Activated CD4-positive, alpha-beta T cell treated with anti-CD3 and anti-CD28 coated beads, Interleukin-2, amount 10 ng/mL, durations not matched to agents 24 days and 14 days (primary cell): ENCODE results near the gene KCTD6. TPM values are rescaled to one million over a fixed set of nuclear protein-coding genes. Genes with fewer than 3 reads are reported as not detected.
A peak's percentile ranks its signal among the peaks of the same experiment; 100 is the strongest.

ENCODE experiments used
- DNase-seq: peaks from one replicate; pipeline ENCODE4 v3.0.0; 2022
- H3K27ac Mint-ChIP-seq: one replicate; pipeline ENCODE4 v1.8.0; 2022; ENCODE audit warnings: mild to moderate bottlenecking, mixed read lengths
- H3K27me3 Mint-ChIP-seq: one replicate; pipeline ENCODE4 v1.8.0; 2022; ENCODE audit warnings: mixed read lengths
- H3K36me3 Mint-ChIP-seq: one replicate; pipeline ENCODE4 v1.8.0; 2022; ENCODE audit warnings: low read depth, mild to moderate bottlenecking, mixed read lengths
- H3K4me1 Mint-ChIP-seq: one replicate; pipeline ENCODE4 v1.8.0; 2021; ENCODE audit warnings: mixed read lengths
- H3K4me3 Mint-ChIP-seq: one replicate; pipeline ENCODE4 v1.8.0; 2022; ENCODE audit warnings: mild to moderate bottlenecking, moderate library complexity, mixed read lengths
- H3K9me3 Mint-ChIP-seq: one replicate; pipeline ENCODE4 v1.8.0; 2021; ENCODE audit warnings: mixed read lengths
- intact Hi-C: fragments of 100-400 bp; cut with micrococcal nuclease; formaldehyde crosslinking; loops from one replicate; pipeline ENCODE4 v1.15.1; 2023
- total RNA-seq: library from RNA; stranded (reverse); gene quantifications from 2 replicates; pipeline ENCODE4 v1.2.3, GENCODE V29; 2022

Gene KCTD6
- total RNA-seq, 1 donor from 2014 or later, result 6.3 TPM

DNA sequence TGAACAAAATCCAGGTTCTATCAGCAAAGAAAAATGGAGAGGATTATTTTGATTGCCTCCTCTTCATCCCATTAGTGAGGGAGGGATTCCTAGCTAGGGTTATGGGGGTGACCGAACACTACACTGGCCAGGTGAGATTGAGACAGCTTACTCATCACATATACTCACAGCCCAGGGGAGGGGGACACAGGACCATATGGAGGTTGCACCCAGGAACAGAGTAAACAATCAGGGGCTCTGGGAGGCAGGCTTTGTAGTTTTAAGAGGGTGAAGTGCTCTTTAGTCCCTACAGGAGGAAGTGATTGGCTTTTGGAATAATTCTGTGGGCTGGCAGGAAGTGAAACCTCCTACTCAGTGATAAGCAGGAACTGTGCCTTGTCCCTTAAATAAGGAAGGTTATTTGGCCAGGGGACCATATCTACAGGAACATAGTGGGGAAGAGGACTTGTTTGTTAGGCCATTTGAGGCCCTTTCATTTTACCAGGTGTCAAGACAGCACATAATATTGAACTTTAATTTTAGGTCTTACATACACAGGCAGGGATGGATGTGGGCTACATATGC lies 17.5 kb upstream of the KCTD6 start:
- H3K4me3 Mint-ChIP-seq, result no peak overlapping the region
- H3K4me1 Mint-ChIP-seq, result peaks cover 45% of the 10 kb centered on the region
- H3K27me3 Mint-ChIP-seq, result peaks cover 17% of the 10 kb centered on the region

DNA sequence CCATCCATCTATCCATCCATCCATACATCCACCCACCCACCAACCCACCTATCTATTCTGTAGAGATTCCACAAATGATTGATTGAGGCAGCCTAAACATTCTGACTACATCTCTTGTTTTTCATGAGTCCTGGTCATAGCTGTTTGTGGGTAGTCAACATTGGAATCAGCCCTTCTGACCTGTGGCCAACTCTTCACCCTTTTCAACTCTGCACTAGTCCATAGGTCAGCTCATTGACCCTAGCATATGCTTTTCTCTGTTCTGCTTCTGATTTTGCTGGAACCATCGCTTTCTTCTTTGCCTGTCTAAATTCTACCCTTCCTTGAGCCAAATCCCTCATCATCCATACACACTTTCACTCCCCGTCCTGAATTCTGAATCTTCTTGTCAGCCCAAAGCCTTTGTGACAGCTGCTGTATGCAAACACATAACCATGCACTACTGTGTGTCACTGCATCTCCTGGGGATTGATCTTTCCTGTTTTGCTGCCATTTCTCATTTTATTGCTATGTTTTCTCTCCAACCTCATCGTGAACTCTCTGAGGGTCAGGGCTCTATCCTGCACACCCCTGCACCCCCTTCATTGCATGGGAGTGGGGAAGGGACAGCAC lies 16.8 kb upstream of the KCTD6 start:
- no peaks in the 10 kb centered on the region for H3K36me3 Mint-ChIP-seq
- H3K4me3 Mint-ChIP-seq, result no peak overlapping the region
- no peak for DNase-seq
- peaks cover 43% of the 10 kb centered on the region for H3K4me1 Mint-ChIP-seq
- H3K27ac Mint-ChIP-seq, result no peak overlapping the region
- no peaks in the 10 kb centered on the region for H3K9me3 Mint-ChIP-seq
- peaks cover 21% of the 10 kb centered on the region for H3K27me3 Mint-ChIP-seq
- intact Hi-C loops, result loop anchor here (5.0 kb wide), 1 partner anchor 153 kb away; no protein-coding TSS in a partner anchor

More for the DNA sequence above, 17.5 kb upstream of the KCTD6 start:
- DNase-seq, result no peak
- no peaks in the 10 kb centered on the region for H3K36me3 Mint-ChIP-seq
- intact Hi-C loops, result loop anchor here (5.0 kb wide), 1 partner anchor 152 kb away; no protein-coding TSS in a partner anchor
- no peak overlapping the region for H3K27ac Mint-ChIP-seq
- no peaks in the 10 kb centered on the region for H3K9me3 Mint-ChIP-seq

DNA sequence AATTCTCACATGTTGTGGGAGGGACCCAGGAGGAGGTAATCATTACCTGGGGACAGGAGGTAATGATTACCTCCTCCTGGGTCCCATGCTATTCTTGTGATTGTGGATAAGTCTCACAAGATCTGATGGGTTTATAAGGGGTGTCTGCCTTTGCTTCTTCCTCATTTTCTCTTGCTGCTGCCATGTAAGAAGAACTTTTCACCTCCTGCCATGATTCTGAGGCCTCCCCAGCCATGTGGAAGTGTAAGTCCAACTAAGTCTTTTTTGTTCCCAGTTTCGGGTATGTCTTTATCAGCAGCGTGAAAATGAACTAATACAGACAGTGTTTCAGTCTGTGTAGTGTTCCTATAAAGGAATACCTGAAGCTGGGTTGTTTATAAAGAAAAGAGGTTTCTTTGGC lies 13.1 kb upstream of the KCTD6 start:
- peaks cover 19% of the 10 kb centered on the region for H3K4me1 Mint-ChIP-seq
- H3K9me3 Mint-ChIP-seq, result no peaks in the 10 kb centered on the region
- peaks cover 38% of the 10 kb centered on the region for H3K27me3 Mint-ChIP-seq
- no peaks in the 10 kb centered on the region for H3K36me3 Mint-ChIP-seq
- H3K4me3 Mint-ChIP-seq, result no peak overlapping the region
- H3K27ac Mint-ChIP-seq, result no peak overlapping the region
- DNase-seq, result no peak
- intact Hi-C loops, result no loop called here

DNA sequence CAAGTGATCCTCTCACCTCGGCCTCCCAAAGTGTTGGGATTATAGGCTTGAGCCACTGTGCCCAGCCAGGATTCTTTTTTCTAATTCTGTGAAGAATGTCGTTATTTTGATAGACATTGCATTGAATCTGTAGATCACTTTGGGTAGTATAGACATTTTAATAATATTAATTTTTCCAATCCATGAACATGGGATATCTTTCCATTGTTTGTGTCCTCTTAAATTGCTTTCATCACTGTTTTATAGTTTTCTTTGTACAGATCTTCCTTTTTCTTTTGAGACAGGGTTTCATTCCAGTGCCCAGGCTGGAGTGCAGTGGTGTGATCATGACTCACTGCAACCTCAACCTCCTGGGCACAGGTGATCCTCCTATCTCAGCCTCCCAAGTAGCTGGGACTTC lies 11.6 kb upstream of the KCTD6 start:
- Mint-ChIP-seq H3K9me3 (no peaks in the 10 kb centered on the region), H3K4me1 (peaks cover 4% of the 10 kb centered on the region), H3K27me3 (peaks cover 46% of the 10 kb centered on the region), H3K4me3 (no peak overlapping the region), H3K36me3 (no peaks in the 10 kb centered on the region), H3K27ac (no peak overlapping the region)
- intact Hi-C loops, result no loop called here
- DNase-seq, result no peak

DNA sequence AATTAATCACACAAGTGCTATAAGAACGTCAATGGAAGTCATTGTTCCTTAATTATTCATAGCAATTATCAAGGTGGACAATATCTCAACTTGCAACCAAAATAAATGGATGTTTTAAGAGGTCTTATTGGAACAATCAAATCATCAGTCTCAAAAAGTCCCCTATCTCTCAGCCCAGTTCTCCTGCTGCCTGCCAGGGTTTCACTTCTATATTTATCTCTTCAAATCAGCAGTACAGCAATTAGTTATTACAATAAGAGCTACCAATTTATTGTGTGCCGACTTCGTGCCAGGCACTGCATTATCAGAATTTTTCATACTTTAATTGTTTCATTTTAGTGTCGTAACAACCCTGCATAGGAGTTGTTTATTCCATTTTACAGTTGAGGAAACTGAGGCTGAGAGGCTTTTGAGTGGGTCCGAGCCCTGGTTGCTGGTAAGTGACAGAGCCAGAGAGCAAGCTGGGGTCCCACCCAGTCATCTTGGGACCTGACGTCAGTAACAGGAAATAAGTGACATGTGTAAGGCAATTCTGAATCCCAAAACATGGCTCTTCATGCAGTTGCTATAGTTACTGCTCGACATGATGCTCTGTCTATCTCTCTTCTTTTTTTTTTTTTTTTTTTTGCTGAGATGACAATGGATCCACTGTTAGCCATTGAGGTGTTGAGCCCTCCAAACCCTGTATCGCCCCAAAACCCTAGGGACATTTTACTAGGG lies 8.8 kb upstream of the KCTD6 start:
- intact Hi-C loops, result no loop called here
- H3K4me1 Mint-ChIP-seq, result peaks cover 4% of the 10 kb centered on the region
- no peaks in the 10 kb centered on the region for H3K9me3 Mint-ChIP-seq
- H3K27me3 Mint-ChIP-seq, result peaks cover 64% of the 10 kb centered on the region
- H3K36me3 Mint-ChIP-seq, result no peaks in the 10 kb centered on the region
- no peak overlapping the region for H3K27ac Mint-ChIP-seq
- H3K4me3 Mint-ChIP-seq, result no peak overlapping the region
- DNase-seq, result no peak

DNA sequence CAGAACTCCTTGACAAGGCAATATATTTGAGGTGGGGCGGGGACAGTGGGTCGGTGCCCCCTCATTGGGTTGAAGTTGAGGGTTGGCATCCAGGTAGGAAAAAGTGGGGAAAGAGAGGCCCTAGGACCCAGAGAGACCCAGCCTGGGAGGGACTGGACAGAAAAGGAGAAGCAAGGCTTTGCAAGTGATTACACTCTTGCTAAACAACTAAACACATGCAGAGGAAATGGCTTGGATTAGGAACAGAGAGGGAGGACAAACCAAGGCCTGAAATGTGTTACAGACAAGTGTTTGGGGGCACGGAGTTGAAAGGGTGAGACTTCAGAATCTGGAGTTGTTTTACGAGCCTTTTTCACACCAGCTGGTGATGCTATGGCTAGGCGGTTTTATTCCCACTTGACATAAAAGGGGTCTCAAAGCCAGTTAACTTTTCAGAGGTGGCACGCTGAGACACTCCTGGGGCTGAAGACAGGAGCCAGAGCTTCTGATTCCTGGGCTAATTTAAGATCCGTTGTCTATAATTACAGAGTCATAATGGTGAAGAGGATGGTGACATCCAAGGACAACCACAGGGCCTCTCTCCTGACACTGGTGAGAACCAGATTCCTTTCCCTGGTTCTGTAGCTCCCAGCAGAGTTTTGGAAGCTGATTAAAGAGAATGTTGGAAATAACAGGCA lies 7.7 kb upstream of the KCTD6 start:
- H3K4me1 Mint-ChIP-seq, result peaks cover 4% of the 10 kb centered on the region
- intact Hi-C loops, result no loop called here
- H3K4me3 Mint-ChIP-seq, result no peak overlapping the region
- peaks cover 65% of the 10 kb centered on the region for H3K27me3 Mint-ChIP-seq
- H3K9me3 Mint-ChIP-seq, result no peaks in the 10 kb centered on the region
- no peak overlapping the region for H3K27ac Mint-ChIP-seq
- no peaks in the 10 kb centered on the region for H3K36me3 Mint-ChIP-seq
- no peak for DNase-seq

DNA sequence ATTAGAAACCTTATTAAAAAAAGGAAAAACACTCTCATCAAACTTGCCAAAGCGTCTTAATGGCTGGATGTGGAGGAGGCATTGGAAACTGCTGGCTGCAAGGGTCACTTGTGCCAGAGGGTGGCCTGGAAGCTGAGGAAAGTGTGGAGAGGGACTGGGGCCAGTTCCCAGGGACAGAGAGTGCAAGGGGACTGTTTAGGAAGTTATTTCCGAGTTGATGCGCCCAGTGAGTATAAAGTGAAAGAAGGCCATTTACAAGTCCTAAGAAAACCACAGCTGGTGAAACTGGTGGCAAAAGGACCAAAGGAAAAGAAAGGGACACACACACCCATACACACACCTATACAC lies 7.2 kb upstream of the KCTD6 start:
- peaks cover 65% of the 10 kb centered on the region for H3K27me3 Mint-ChIP-seq
- no peak for DNase-seq
- H3K4me1 Mint-ChIP-seq, result peaks cover 4% of the 10 kb centered on the region
- H3K27ac Mint-ChIP-seq, result no peak overlapping the region
- intact Hi-C loops, result no loop called here
- no peak overlapping the region for H3K4me3 Mint-ChIP-seq
- no peaks in the 10 kb centered on the region for H3K36me3 Mint-ChIP-seq
- no peaks in the 10 kb centered on the region for H3K9me3 Mint-ChIP-seq

DNA sequence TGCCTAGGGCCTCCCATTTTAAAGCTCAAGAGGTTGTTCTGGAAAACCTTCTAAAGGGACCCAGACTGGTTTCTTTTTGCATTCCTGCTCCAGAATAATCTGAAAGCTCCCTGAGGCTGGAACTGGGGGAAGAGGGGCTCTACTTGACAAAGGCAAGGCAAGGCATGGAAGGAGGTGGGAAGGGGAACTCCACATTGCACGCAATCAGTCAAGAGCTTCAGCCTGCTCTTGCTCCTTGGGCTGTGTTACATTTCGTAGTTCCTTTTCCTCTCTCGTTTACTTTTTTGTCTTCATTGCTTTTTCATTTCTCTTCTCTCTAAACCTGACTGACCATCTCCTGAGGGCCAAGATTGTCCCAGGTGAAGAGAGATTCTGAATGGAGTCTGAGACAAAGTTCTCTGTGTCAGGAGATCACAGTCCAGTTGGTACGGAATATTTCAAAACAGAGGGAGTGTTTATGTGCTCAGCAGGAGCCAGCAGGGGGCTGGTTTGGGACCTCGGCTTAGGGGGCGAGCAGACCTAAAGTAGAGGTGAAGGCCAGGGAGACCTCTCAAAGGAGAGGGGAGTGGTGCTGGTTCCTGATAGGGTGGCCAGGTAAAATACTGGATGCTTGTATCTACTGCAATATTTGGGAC lies 6.0 kb upstream of the KCTD6 start:
- DNase-seq, result no peak
- Mint-ChIP-seq H3K27me3 (peaks cover 64% of the 10 kb centered on the region), H3K9me3 (no peaks in the 10 kb centered on the region), H3K4me1 (peaks cover 7% of the 10 kb centered on the region), H3K36me3 (no peaks in the 10 kb centered on the region), H3K4me3 (no peak overlapping the region), H3K27ac (no peak overlapping the region)
- intact Hi-C loops, result no loop called here

DNA sequence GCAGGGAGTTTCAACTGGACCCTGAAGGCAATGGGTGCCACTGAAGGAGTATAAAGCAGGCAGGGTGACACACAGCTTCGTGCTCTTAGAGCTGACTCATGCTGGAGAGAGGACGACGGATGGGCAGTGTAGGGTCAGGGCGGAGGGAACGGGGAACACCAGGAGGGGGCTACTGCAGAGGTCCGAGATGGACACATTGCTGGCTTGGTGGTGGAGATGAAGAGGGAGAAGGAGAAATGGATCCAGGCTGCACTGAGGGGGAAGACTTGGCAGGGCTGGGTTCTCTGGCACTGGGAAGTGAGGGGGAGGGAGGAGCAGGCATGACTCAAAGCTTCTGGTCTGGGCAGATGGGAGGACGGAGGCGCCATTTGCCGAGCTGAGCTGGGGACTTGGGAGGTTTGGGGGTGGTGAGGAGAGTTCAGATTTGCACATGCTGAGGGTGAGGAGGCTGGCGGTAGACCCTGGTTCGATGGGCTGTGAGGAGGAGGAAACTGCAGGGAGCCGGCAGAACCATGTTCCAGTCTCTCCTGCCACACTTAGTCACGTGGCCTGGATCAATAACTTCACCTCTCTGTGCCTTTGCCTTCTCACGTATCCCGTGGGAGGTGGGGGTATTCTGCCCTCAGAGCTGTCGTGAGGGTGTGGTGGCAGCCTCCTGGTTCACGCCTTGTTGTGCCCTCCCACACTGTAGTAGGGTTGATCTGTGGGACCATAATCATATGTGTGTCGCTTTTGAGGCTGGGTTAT lies 4.6 kb upstream of the KCTD6 start:
- Mint-ChIP-seq H3K27me3 (peaks cover 55% of the 10 kb centered on the region), H3K4me3 (no peak overlapping the region), H3K36me3 (no peaks in the 10 kb centered on the region), H3K9me3 (no peaks in the 10 kb centered on the region), H3K27ac (no peak overlapping the region), H3K4me1 (peaks cover 10% of the 10 kb centered on the region)
- no peak for DNase-seq
- intact Hi-C loops, result no loop called here

DNA sequence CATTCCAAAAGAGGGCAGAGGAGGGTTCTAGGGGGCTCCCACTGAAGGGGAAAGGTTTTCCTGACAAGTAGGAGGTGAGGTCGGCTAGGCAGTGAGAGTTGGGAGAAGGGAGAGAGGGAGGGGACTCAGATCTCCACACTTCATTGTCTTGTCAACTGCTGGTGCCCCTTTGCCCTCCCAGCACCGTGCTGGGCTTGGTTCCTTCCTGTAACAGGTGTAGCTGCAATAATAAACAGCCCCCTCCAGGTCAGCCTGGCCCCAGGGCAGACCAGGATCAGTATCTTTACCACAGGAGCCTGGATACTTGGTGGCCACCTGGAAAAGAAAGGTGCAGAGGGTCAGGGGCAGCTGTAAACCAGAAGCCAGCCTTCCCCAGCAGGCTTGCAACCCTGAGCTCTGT lies 2.9 kb upstream of the KCTD6 start:
- Mint-ChIP-seq H3K4me3 (no peak overlapping the region), H3K4me1 (peaks cover 20% of the 10 kb centered on the region), H3K27me3 (peaks cover 61% of the 10 kb centered on the region), H3K27ac (no peak overlapping the region), H3K9me3 (no peaks in the 10 kb centered on the region), H3K36me3 (peaks cover 2% of the 10 kb centered on the region)
- no peak for DNase-seq
- intact Hi-C loops, result no loop called here

DNA sequence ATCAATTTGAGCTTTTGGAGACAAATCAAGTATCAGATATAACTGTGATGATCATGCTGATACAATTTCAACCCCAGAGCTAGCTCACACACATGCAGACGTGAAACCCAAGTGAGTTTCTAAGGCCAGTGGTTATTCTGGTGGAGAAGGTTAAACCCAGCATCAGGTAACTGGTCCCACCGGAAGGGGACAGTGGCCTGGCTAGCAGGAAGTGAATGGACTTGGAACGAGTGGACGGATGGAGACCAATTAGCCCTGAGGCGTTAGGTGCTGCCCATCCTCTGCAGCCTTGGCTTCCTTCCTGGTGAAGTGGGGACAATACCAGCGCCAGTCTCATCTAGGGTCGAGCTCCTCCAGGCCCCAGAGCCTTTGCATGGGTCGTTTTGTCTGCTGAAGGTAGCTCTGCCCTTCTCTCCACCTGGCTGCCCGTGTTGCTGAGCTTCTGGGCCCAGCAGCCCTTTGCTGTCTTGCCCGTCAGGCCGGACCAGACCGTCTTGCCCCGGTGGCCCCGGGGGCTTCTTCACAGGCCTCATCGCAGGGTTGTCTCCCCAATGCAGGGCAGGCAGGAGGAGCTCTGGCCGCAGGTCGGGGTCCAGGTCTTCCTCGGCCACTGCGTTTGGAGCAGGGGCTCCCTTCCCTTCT lies 915 bp upstream of the KCTD6 start:
- peaks cover 2% of the 10 kb centered on the region for H3K36me3 Mint-ChIP-seq
- H3K4me3 Mint-ChIP-seq, result peak overlapping the region; percentile 66
- H3K27me3 Mint-ChIP-seq, result peaks cover 50% of the 10 kb centered on the region
- peak; percentile 66 for DNase-seq
- intact Hi-C loops, result loop anchor here (1.0 to 5.0 kb wide), 5 partner anchors 20 to 561 kb away; partner anchors contain the start of genes CFAP20DC, HTD2, PDHB and RPP14
- no peaks in the 10 kb centered on the region for H3K9me3 Mint-ChIP-seq
- no peak overlapping the region for H3K27ac Mint-ChIP-seq
- H3K4me1 Mint-ChIP-seq, result peaks cover 24% of the 10 kb centered on the region

DNA sequence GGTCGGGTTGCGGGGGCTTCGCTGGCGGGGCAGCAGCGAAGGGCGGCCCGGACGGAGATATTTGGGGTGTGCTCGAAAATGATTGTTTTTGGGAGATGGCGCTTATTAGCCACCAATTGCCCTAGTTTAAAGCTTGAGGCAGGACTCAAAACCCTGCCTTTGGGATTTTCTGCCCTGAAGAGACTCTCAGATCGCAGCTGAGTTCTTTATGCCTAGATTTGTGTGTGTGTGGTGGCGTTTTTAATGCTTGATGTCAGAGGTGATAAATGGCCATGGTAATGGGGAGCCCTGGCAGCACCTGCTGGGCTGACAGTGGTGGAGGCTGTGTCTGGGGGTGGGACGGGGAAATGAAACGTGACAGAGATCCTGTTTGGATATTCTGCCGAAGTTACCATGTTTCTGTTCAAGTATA lies 604 bp downstream of the KCTD6 start:
- H3K36me3 Mint-ChIP-seq, result peaks cover 2% of the 10 kb centered on the region
- H3K9me3 Mint-ChIP-seq, result no peaks in the 10 kb centered on the region
- intact Hi-C loops, result loop anchor here (1.0 to 5.0 kb wide), 3 partner anchors 29 to 560 kb away; partner anchors contain the start of gene CFAP20DC
- peaks cover 37% of the 10 kb centered on the region for H3K27me3 Mint-ChIP-seq
- peaks cover 23% of the 10 kb centered on the region for H3K4me1 Mint-ChIP-seq
- H3K27ac Mint-ChIP-seq, result peak overlapping the region; percentile 86
- DNase-seq, result peak; percentile 75
- peak overlapping the region; percentile 91 for H3K4me3 Mint-ChIP-seq

DNA sequence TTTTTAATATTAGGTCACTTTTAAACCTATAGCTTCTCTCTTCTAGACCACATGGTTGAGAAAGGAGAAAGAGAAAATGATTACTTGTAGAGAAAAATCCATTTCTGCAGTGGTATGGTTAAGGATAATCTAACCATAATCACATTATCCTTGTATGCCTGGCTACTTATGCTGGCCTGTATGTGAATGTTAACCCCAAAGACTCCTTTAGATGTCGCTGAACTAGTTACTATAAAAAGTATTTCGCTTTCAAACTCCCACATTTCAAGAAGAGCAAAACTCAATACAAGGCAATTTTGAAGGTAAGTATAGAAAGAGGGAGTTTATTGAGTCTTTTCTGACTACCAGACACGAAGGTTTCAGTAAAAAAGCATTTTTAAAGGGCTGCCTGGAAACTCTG lies 2.2 kb downstream of the KCTD6 start:
- H3K27me3 Mint-ChIP-seq, result peaks cover 21% of the 10 kb centered on the region
- peaks cover 7% of the 10 kb centered on the region for H3K36me3 Mint-ChIP-seq
- H3K9me3 Mint-ChIP-seq, result no peaks in the 10 kb centered on the region
- H3K4me1 Mint-ChIP-seq, result peaks cover 26% of the 10 kb centered on the region
- no peak for DNase-seq
- intact Hi-C loops, result loop anchor here (5.0 kb wide), 1 partner anchor 558 kb away; the partner anchor contains the start of gene CFAP20DC
- peak overlapping the region; percentile 49 for H3K4me3 Mint-ChIP-seq
- no peak overlapping the region for H3K27ac Mint-ChIP-seq
